SJSA1 (cell line): ENCODE data around the gene MTHFD2. TPM values are rescaled to one million over a fixed set of nuclear protein-coding genes. Genes with fewer than 3 reads are reported as not detected.
"Not testable (repeated sequence)": the region's sequence is repeated elsewhere in the genome, so short reads cannot be mapped to it uniquely, and the experiment has no call there.

Source experiments
- DNase-seq, 2 experiments: peaks; one replicate each; pipeline ENCODE4 v3.0.0-alpha.2; 2015 to 2020; ENCODE audit warnings: low spot score in 2 of 2, low read depth in 1 of 2
- H3K27ac ChIP-seq: fragments of 250-450 bp; sonication (Bioruptor Pico); 2 replicates; pipeline ENCODE4 v1.5.1; 2020; ENCODE audit warnings: mild to moderate bottlenecking, moderate library complexity
- H3K27me3 ChIP-seq: fragments of 250-450 bp; sonication (Bioruptor Pico); replicated peaks from 2 replicates; pipeline ENCODE4 v1.5.1; 2020; ENCODE audit warnings: mild to moderate bottlenecking, moderate library complexity
- H3K36me3 ChIP-seq: fragments of 250-450 bp; sonication (Bioruptor Pico); 2 replicates; pipeline ENCODE4 v1.5.1; 2020; ENCODE audit warnings: mild to moderate bottlenecking
- H3K4me1 ChIP-seq: fragments of 250-450 bp; sonication (Bioruptor Pico); replicated peaks from 2 replicates; pipeline ENCODE4 v1.6.1; 2021; ENCODE audit warnings: mild to moderate bottlenecking
- H3K4me3 ChIP-seq: fragments of 250-450 bp; sonication (Bioruptor Pico); 2 replicates; pipeline ENCODE4 v1.5.1; 2020; ENCODE audit warnings: mild to moderate bottlenecking
- H3K9me3 ChIP-seq: fragments of 250-450 bp; sonication (Bioruptor Pico); replicated peaks from 2 replicates; pipeline ENCODE4 v1.5.1; 2020; ENCODE audit warnings: mild to moderate bottlenecking
- total RNA-seq: library from RNA; depleted of rRNA; stranded (reverse); fragments of >200 nt; shearing (Covaris generic); gene quantifications from 2 replicates; pipeline ENCODE4 v1.2.3, GENCODE V29; 2014

The MTHFD2 gene
- total RNA-seq, 1 experiment from 2014 or later, result 118 TPM

DNA sequence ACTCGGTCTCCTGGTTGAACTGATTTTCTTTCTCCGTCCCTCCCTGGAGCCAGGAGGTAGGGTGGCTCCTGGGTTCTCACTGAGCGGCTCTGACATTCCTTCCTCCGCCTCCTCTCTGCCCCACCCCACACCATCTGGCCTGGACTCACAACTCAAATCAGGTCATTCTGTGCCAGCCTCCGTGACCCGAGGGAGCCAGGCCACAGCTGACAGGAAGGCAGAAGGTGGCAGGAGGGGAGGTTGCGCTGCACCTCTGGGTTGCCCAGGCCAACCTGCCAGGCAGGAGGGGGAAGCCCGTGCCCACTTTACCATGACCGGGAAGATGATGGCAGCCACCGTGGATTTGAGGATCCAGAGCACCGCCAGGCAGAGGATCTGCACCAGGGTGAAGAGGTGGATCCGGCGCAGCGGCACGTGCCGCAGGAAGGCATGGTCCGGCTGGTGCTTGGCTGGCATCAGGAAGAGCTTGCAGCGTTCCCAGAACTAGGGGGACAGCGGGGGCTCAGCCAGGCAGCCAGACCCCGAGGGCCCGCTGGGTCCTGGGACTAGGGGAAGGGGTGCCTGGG is 28.3 kb downstream of the MTHFD2 start:
- Histone ChIP-seq H3K27ac (no peak overlapping the region), H3K4me1 (no peaks in the 10 kb centered on the region), H3K4me3 (no peak overlapping the region), H3K27me3 (no peaks in the 10 kb centered on the region; the same call in 1 of the 2 replicates), H3K36me3 (no peaks in the 10 kb centered on the region), H3K9me3 (no peaks in the 10 kb centered on the region)
- DNase-seq, result no peak

DNA sequence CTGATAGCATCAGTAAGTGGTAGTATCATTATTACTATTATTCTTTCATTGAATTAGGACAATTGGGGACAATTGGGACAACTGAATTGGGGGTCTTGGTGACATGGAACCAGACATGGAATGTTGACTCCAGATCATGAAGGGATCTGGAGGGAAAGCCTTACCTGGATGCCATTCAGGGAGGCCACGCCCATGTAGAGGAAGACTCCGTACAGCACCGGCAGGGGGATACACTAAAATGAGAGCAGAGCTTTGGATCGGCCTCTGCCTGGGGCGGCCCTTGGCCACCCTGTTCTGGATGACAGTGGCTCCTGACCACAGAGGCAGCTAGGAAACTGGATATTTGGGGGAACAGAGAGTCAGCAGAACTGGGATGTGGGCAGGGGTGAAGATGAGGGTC is 29.2 kb downstream of the MTHFD2 start:
- no peaks in the 10 kb centered on the region for H3K36me3 ChIP-seq
- no peak overlapping the region for H3K27ac ChIP-seq
- no peak for DNase-seq
- no peaks in the 10 kb centered on the region for H3K4me1 ChIP-seq
- H3K27me3 ChIP-seq, result no peaks in the 10 kb centered on the region; the same call in 1 of the 2 replicates
- no peaks in the 10 kb centered on the region for H3K9me3 ChIP-seq
- H3K4me3 ChIP-seq, result no peak overlapping the region

DNA sequence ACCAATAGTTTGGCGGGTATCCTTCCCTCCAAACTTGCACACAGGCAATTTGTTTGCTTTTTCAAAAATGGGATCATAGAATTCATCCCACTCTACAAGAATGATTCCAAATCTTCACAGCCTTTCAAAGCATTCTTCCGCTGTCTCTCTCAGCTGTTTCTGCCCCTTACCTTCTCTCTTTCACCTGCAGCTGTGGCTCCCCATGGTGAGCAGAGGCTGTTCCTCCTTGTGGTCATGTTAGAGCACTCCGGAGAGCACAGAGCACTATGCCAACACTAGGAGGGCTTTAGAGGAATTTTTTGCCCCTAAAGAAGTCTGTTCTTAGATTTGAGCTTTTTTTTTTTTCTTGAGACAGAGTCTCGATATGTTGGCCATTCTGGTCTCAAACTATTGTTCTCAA is 30.4 kb downstream of the MTHFD2 start:
- no peaks in the 10 kb centered on the region for H3K4me1 ChIP-seq

DNA sequence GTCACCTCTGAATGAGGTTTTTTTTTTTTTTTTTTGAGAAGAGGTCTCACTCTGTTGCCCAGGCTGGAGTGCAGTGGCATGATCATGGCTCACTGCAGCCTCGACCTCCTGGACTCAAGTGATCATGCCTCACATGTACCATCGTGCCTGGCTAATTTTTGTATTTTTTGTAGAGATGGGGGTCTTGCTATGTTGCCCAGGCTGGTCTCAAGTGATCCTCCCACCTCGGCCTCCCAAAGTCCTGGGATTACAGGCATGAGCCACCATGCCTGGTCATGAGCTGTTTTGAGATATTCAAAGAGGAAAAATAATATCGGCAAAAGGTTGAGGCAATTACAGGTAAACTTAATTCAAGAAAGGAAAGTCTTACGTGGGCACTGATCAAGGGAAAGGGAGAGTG is 31.4 kb downstream of the MTHFD2 start:
- not testable (repeated sequence) for DNase-seq, H3K4me1 ChIP-seq, H3K27me3 ChIP-seq, H3K36me3 ChIP-seq, H3K9me3 ChIP-seq, H3K27ac ChIP-seq, H3K4me3 ChIP-seq

More for the DNA sequence above, 30.4 kb downstream of the MTHFD2 start:
- no peak for DNase-seq
- no peak overlapping the region for H3K27ac ChIP-seq
- H3K27me3 ChIP-seq, result no peaks in the 10 kb centered on the region; the same call in 1 of the 2 replicates
- no peaks in the 10 kb centered on the region for H3K9me3 ChIP-seq
- H3K4me3 ChIP-seq, result no peak overlapping the region
- H3K36me3 ChIP-seq, result no peaks in the 10 kb centered on the region

DNA sequence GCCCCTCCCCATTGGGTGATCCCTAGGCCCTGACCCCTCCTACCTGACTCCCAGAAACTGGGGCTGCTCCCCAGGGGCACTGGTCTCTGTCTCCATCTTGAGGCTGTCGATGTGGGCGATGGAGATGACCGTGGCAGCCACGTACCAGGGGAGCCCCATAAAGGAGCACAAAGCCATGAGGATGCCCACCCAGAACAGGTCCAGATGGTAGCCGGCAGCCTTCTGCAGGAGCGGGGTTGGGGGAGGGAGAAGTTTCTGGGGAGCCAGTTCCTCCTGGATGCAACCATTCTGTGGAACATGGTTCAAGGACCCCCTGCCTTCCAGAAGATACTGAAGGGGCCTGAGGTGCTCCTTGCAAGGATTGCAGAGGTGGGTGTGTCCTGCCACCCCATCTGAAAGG is 34.0 kb downstream of the MTHFD2 start:
- H3K4me1 ChIP-seq, result peaks cover 2% of the 10 kb centered on the region; the same call in 1 of the 2 replicates
- no peak overlapping the region for H3K27ac ChIP-seq
- no peaks in the 10 kb centered on the region for H3K9me3 ChIP-seq
- no peak for DNase-seq
- H3K4me3 ChIP-seq, result no peak overlapping the region
- no peaks in the 10 kb centered on the region; the same call in 1 of the 2 replicates for H3K27me3 ChIP-seq
- no peaks in the 10 kb centered on the region for H3K36me3 ChIP-seq

DNA sequence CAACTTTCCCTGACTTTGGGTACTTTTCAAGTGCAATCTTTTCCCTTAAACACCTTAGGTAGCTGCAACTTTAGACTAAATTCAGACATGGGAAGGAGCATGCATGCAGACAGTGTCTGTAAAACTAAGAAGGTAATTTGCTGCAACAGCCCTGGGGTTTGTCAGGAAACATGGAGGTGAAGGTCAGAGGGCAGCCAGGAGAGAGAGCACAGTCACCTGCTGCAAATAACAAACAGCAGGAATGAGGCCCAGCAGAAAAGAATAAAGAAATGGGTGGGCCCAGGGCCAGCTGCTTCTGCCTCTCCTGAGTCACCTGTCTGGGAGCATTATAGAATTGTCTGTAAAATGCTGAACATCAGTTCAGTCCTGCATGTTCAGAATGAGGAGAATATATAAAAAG is 35.2 kb downstream of the MTHFD2 start:
- no peak for DNase-seq
- peaks cover 2% of the 10 kb centered on the region; the same call in 1 of the 2 replicates for H3K4me1 ChIP-seq
- H3K27me3 ChIP-seq, result no peaks in the 10 kb centered on the region; the same call in 1 of the 2 replicates
- H3K9me3 ChIP-seq, result no peaks in the 10 kb centered on the region
- no peak overlapping the region for H3K4me3 ChIP-seq
- no peaks in the 10 kb centered on the region for H3K36me3 ChIP-seq
- H3K27ac ChIP-seq, result no peak overlapping the region

DNA sequence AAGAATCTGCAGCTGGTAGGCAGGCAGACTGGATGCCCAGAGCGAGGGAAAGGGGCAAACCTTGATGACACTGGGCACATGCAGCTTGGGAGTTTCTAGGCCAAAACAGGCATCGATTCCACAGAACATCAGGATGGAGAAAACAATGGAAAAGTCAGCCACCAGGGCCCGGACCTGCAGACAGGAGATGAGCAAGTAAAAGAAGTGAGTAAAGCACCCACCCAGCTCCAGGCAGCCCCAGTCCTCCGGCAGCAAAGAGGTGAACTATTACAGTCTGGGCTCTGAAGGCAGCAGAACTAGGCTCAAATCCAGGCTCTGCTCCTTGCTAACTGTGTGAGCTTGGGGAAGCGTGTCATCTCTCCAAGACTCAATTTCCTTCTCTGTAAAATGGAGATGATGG is 36.6 kb downstream of the MTHFD2 start:
- no peaks in the 10 kb centered on the region for H3K9me3 ChIP-seq
- DNase-seq, result no peak

DNA sequence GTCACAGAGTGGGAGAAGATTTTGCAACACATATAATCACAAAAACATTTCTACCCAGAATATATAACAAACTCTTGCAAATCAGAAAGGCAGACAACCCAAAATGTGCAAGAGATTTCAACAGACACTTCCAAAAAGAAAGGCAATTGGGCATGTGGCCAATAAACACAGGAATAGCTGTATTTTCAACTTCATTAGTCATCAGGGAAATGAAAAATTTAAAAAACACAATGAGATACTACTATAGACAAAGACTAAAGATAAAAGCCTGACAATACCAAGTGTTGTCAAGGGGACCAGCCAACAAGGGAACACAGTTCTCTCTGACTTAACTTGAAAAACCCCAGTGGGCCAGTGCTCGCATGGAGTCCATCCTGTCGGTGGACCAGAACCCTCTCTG is 40.5 kb downstream of the MTHFD2 start:
- no peak for DNase-seq

More for the DNA sequence above, 36.6 kb downstream of the MTHFD2 start:
- no peaks in the 10 kb centered on the region; the same call in 1 of the 2 replicates for H3K27me3 ChIP-seq
- no peak overlapping the region for H3K4me3 ChIP-seq
- H3K36me3 ChIP-seq, result no peaks in the 10 kb centered on the region
- peaks cover 2% of the 10 kb centered on the region; the same call in 1 of the 2 replicates for H3K4me1 ChIP-seq
- no peak overlapping the region for H3K27ac ChIP-seq

DNA sequence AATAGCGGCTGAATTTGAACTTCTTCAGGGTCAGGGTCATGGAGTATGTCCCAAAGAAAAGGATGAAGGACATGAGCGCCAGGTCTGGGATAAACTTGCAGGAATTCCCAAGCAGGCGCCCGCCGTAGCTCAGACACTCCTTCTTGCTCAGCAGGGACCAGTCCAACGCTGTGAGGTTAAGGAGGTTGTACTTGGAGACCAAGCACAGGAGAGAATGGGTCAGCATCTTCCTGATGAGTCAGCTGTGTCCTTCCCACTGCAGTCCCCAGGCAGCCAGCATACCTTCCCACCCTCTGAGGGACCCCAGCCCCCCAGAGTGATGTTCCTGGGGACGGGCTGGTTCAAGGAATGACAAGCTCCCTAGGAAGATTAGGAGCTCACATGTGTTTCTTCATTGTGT is 40.9 kb downstream of the MTHFD2 start:
- H3K4me3 ChIP-seq, result no peak overlapping the region
- no peak for DNase-seq
- H3K27ac ChIP-seq, result no peak overlapping the region
- H3K36me3 ChIP-seq, result no peaks in the 10 kb centered on the region
- H3K27me3 ChIP-seq, result no peaks in the 10 kb centered on the region
- H3K4me1 ChIP-seq, result peaks cover 2% of the 10 kb centered on the region; the same call in 1 of the 2 replicates
- no peaks in the 10 kb centered on the region for H3K9me3 ChIP-seq

More for the DNA sequence above, 40.5 kb downstream of the MTHFD2 start:
- Histone ChIP-seq H3K27me3 (no peaks in the 10 kb centered on the region), H3K27ac (no peak overlapping the region), H3K4me1 (peaks cover 2% of the 10 kb centered on the region; the same call in 1 of the 2 replicates), H3K4me3 (no peak overlapping the region), H3K9me3 (no peaks in the 10 kb centered on the region), H3K36me3 (no peaks in the 10 kb centered on the region)

DNA sequence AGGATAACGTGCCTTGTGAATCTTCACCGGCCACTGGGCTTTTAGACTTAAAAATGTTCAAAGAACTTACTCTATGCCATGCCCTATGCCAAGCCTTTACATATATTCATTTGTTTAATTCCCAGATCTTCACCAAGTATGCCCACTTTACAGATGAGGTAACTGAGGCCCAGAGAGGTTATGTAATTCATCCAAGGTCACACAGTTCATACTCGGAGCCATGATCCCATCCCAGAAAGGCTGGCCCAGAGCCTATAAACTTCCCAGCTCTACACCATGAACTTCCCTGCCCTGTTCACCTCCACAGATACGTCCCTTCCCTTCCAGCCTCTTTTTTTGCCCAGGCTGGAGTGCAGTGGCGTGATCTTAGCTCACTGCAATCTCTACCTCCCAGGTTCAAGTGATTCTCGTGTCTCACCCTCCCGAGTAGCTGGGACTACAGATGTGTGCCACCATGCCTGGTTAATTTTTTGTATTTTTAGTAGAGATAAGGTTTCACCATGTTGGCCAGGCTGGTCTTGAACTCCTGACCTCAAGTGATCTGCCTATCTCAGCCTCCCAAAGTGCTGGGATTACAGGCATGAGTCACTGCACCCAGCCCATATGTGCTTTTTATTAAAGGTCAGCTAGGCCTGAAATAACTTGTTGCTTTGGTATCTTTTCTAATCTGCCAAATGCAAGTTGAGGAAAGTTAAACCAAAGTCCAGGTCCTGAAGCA is 44.1 kb downstream of the MTHFD2 start:
- Histone ChIP-seq H3K27ac (no peak overlapping the region), H3K27me3 (no peaks in the 10 kb centered on the region), H3K36me3 (no peaks in the 10 kb centered on the region), H3K9me3 (no peaks in the 10 kb centered on the region), H3K4me3 (no peak overlapping the region), H3K4me1 (no peaks in the 10 kb centered on the region)
- no peak for DNase-seq

DNA sequence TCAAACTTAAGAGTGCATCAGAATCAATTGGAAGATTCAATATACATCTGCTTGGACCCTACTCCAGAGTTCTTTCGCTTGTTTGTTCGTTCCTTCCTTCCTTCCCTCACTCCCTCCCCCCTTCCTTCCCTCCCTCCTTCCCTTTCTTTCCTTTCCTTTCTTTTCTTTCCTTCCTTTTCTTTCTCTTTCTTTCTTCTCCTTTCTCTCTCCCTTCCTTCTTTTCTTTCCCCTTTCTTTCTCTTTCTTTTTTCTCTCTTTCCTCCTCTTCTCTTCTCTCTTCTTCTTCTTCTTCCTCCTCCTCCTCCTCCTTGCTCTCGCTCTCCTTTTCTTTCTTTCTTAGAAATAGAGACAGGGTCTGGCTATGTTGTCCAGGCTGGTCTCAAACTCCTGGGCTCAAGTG is 45.9 kb downstream of the MTHFD2 start:
- Histone ChIP-seq H3K27me3 (no peaks in the 10 kb centered on the region), H3K4me1 (no peaks in the 10 kb centered on the region), H3K27ac (no peak overlapping the region), H3K36me3 (no peaks in the 10 kb centered on the region), H3K9me3 (no peaks in the 10 kb centered on the region), H3K4me3 (no peak overlapping the region)
- no peak for DNase-seq

DNA sequence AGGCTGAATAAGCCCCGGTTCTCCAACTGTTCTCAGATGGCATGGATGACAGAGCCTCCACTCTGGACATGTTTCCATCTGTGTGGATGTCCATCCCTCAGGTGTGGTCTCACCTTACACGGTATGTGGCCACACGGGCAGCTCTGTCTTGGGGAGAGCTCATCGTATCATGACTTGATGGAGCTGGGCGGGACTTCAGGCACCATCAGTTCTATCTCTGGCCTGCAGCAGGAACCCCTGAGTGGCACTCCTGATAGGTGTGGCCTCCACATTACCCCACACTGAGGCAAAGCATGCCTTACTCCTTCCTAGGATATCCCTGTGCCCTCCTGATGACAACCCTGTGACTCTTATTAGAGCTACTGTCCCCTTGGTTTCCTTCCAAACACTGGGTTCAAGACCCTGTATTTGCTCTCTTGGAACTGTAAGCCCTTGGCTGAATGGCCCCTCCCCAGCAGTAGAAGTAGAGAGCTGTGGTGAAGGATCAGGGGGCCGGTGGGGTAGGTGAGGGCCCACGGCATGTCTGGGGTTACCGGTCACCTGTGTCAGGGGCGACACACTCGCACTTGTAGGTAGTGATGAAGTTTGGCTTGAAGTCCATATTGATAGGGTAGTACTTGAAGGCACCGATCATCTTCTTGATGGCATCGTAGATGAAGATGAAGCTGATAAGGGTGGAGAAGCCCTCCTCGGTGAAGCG is 48.2 kb downstream of the MTHFD2 start:
- no peaks in the 10 kb centered on the region for H3K36me3 ChIP-seq
- no peak for DNase-seq
- no peaks in the 10 kb centered on the region for H3K9me3 ChIP-seq
- no peaks in the 10 kb centered on the region for H3K27me3 ChIP-seq
- H3K4me1 ChIP-seq, result no peaks in the 10 kb centered on the region
- no peak overlapping the region for H3K4me3 ChIP-seq
- no peak overlapping the region for H3K27ac ChIP-seq

DNA sequence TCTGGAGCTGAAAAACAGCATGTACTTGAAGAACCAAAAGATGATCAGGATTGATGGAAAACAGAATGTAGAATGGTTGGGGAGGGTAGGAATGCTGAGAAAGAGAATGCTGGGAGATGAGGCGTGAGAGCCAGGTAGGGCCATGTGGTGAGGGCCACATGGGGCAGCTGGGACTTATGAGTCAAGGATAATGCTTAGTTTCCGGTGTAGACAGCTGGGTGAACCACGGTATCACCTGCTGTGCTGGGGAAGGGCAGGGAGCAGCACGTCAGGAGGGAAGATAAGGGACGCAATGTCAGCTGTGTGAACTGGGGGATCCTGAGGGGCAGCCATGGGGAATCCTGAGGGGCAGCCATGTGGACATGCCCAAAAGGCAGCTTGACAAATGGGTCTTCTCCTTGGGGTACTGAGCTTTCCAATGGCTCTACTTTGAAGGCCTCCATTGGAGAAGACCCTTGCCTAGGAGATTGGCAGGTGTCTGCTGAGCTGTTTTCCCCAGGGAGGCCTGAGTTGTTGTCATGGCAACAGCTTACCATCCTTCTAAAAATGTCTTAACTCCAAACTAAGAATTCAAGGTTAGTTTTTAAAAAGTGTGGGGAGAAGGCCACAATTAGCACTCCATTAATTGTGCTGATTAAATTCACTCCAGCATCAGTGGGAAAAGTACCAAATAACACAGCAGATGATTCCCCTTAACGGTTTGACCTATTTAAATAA is 51.1 kb downstream of the MTHFD2 start:
- DNase-seq, result no peak
- Histone ChIP-seq H3K9me3 (no peaks in the 10 kb centered on the region), H3K4me1 (no peaks in the 10 kb centered on the region), H3K27ac (no peak overlapping the region), H3K36me3 (no peaks in the 10 kb centered on the region), H3K4me3 (no peak overlapping the region), H3K27me3 (no peaks in the 10 kb centered on the region)
